Activated naive CD8-positive, alpha-beta T cell (primary cell): ENCODE measurements around the gene PGAM2.

ENCODE experiments used
- H3K27ac Mint-ChIP-seq: one replicate; pipeline ENCODE4 v1.8.0; 2021; ENCODE audit warnings: mixed read lengths
- H3K27me3 Mint-ChIP-seq: one replicate; pipeline ENCODE4 v1.8.0; 2021; ENCODE audit warnings: mixed read lengths
- H3K36me3 Mint-ChIP-seq: one replicate; pipeline ENCODE4 v1.8.0; 2021; ENCODE audit warnings: mixed read lengths
- H3K4me1 Mint-ChIP-seq: one replicate; pipeline ENCODE4 v1.8.0; 2021; ENCODE audit warnings: low read depth, mixed read lengths
- H3K4me3 Mint-ChIP-seq: one replicate; pipeline ENCODE4 v1.8.0; 2021; ENCODE audit warnings: mild to moderate bottlenecking, mixed read lengths
- H3K9me3 Mint-ChIP-seq: one replicate; pipeline ENCODE4 v1.8.0; 2021; ENCODE audit warnings: low read depth, mixed read lengths

The PGAM2 gene

GRCh38 chr7:44065431-44066110, at the start of gene PGAM2:
TSS of gene PGAM2 (minus strand) at chr7:44065567. CDS start at chr7:44065529, 38 bp downstream.
- Mint-ChIP-seq H3K36me3 (no peaks in the 10 kb centered on the region), H3K27me3 (no peaks in the 10 kb centered on the region), H3K27ac (peak within 1 kb of the TSS; percentile 5), H3K4me3 (peak within 1 kb of the TSS; percentile 7), H3K4me1 (peaks cover 18% of the 10 kb centered on the region), H3K9me3 (no peaks in the 10 kb centered on the region)

GRCh38 chr7:44114586-44115310, 49.4 kb upstream of the PGAM2 start:
- no peaks in the 10 kb centered on the region for H3K9me3 Mint-ChIP-seq
- H3K27ac Mint-ChIP-seq, result no peak overlapping the region
- peaks cover 1% of the 10 kb centered on the region for H3K36me3 Mint-ChIP-seq
- no peaks in the 10 kb centered on the region for H3K27me3 Mint-ChIP-seq
- no peak overlapping the region for H3K4me3 Mint-ChIP-seq
- H3K4me1 Mint-ChIP-seq, result peaks cover 8% of the 10 kb centered on the region

- Mint-ChIP-seq H3K9me3 (no peaks in the 10 kb centered on the region), H3K36me3 (no peaks in the 10 kb centered on the region), H3K27me3 (no peaks in the 10 kb centered on the region), H3K4me3 (no peak overlapping the region), H3K4me1 (no peaks in the 10 kb centered on the region), H3K27ac (no peak overlapping the region)
Measured at GRCh38 chr7:44113764-44114354, 48.5 kb upstream of the PGAM2 start.

- no peaks in the 10 kb centered on the region for H3K36me3 Mint-ChIP-seq
- no peak overlapping the region for H3K4me3 Mint-ChIP-seq
- H3K27ac Mint-ChIP-seq, result no peak overlapping the region
Measured at GRCh38 chr7:44112997-44113763, 47.8 kb upstream of the PGAM2 start.

GRCh38 chr7:44112231-44112996, 47.0 kb upstream of the PGAM2 start:
- Mint-ChIP-seq H3K27me3 (no peaks in the 10 kb centered on the region), H3K9me3 (no peaks in the 10 kb centered on the region), H3K27ac (no peak overlapping the region), H3K4me1 (no peaks in the 10 kb centered on the region), H3K36me3 (no peaks in the 10 kb centered on the region), H3K4me3 (no peak overlapping the region)

More at GRCh38 chr7:44112997-44113763, 47.8 kb upstream of the PGAM2 start:
- Mint-ChIP-seq H3K4me1 (no peaks in the 10 kb centered on the region), H3K9me3 (no peaks in the 10 kb centered on the region), H3K27me3 (no peaks in the 10 kb centered on the region)

GRCh38 chr7:44111761-44112160, 46.4 kb upstream of the PGAM2 start:
- no peak overlapping the region for H3K4me3 Mint-ChIP-seq
- no peaks in the 10 kb centered on the region for H3K36me3 Mint-ChIP-seq
- H3K27me3 Mint-ChIP-seq, result no peaks in the 10 kb centered on the region
- no peaks in the 10 kb centered on the region for H3K4me1 Mint-ChIP-seq
- H3K9me3 Mint-ChIP-seq, result no peaks in the 10 kb centered on the region
- H3K27ac Mint-ChIP-seq, result no peak overlapping the region

GRCh38 chr7:44110719-44111635, 45.6 kb upstream of the PGAM2 start:
- Mint-ChIP-seq H3K36me3 (no peaks in the 10 kb centered on the region), H3K27me3 (no peaks in the 10 kb centered on the region), H3K4me3 (no peak overlapping the region), H3K27ac (no peak overlapping the region), H3K9me3 (no peaks in the 10 kb centered on the region), H3K4me1 (peaks cover 4% of the 10 kb centered on the region)

- Mint-ChIP-seq H3K27me3 (no peaks in the 10 kb centered on the region), H3K36me3 (no peaks in the 10 kb centered on the region), H3K9me3 (no peaks in the 10 kb centered on the region), H3K4me1 (peaks cover 14% of the 10 kb centered on the region), H3K27ac (no peak overlapping the region), H3K4me3 (no peak overlapping the region)
Measured at GRCh38 chr7:44109991-44110390, 44.6 kb upstream of the PGAM2 start.

GRCh38 chr7:44108768-44109750, 43.7 kb upstream of the PGAM2 start:
- Mint-ChIP-seq H3K4me3 (no peak overlapping the region), H3K4me1 (peaks cover 14% of the 10 kb centered on the region), H3K27me3 (no peaks in the 10 kb centered on the region), H3K36me3 (no peaks in the 10 kb centered on the region), H3K9me3 (no peaks in the 10 kb centered on the region), H3K27ac (no peak overlapping the region)

- no peak overlapping the region for H3K27ac Mint-ChIP-seq
- H3K4me3 Mint-ChIP-seq, result no peak overlapping the region
- H3K9me3 Mint-ChIP-seq, result no peaks in the 10 kb centered on the region
- H3K4me1 Mint-ChIP-seq, result peaks cover 14% of the 10 kb centered on the region
- no peaks in the 10 kb centered on the region for H3K36me3 Mint-ChIP-seq
- H3K27me3 Mint-ChIP-seq, result no peaks in the 10 kb centered on the region
Measured at GRCh38 chr7:44107961-44108767, 42.8 kb upstream of the PGAM2 start.

- Mint-ChIP-seq H3K27me3 (no peaks in the 10 kb centered on the region), H3K36me3 (no peaks in the 10 kb centered on the region), H3K27ac (no peak overlapping the region), H3K4me3 (no peak overlapping the region), H3K4me1 (peaks cover 14% of the 10 kb centered on the region), H3K9me3 (no peaks in the 10 kb centered on the region)
Measured at GRCh38 chr7:44107116-44107960, 42.0 kb upstream of the PGAM2 start.
